ENCODE measurements around the gene ADGRD1.

Gene ADGRD1

DNA sequence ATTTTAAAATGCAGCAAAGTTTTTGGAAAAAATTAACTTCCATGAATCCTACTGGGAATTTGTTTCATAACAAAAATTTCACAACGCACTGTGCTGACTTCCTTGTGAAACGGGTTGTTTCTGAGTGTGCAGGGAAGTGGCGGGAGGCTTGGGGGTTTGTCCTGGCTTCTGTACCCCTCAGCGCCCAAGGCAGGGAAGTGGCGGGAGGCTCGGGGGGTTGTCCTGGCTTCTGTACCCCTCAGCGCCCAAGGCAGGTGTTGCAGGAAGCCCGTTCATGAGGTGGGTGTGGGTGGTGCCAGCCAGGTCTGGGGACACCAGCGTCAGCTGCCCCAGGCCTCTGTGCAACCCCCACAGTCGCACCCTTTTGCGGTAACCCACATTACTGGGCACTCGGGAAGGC is 25.1 kb downstream of the ADGRD1 start:
- TF ChIP-seq ZNF274 (IDR thresholded peaks at IDR 0.05; ENCODE audit: low read depth, low read length), result no peak
- H3K4me3 ChIP-seq (ENCODE audit: low read length), result no peak overlapping the region

- H3K4me3 ChIP-seq (ENCODE audit: low read length), result no peak overlapping the region
Observed at GRCh38 chr12:130981074-130981742, 27.5 kb downstream of the ADGRD1 start.

GRCh38 chr12:130981911-130982310 is 28.2 kb downstream of the ADGRD1 start:
- H3K4me3 ChIP-seq (ENCODE audit: low read length), result no peak overlapping the region
- TF ChIP-seq ZNF274 (IDR thresholded peaks at IDR 0.05; ENCODE audit: low read depth, low read length), result no peak

More at GRCh38 chr12:130981074-130981742, 27.5 kb downstream of the ADGRD1 start:
- no peak for TF ChIP-seq ZNF274 (IDR thresholded peaks at IDR 0.05; ENCODE audit: low read depth, low read length)

DNA sequence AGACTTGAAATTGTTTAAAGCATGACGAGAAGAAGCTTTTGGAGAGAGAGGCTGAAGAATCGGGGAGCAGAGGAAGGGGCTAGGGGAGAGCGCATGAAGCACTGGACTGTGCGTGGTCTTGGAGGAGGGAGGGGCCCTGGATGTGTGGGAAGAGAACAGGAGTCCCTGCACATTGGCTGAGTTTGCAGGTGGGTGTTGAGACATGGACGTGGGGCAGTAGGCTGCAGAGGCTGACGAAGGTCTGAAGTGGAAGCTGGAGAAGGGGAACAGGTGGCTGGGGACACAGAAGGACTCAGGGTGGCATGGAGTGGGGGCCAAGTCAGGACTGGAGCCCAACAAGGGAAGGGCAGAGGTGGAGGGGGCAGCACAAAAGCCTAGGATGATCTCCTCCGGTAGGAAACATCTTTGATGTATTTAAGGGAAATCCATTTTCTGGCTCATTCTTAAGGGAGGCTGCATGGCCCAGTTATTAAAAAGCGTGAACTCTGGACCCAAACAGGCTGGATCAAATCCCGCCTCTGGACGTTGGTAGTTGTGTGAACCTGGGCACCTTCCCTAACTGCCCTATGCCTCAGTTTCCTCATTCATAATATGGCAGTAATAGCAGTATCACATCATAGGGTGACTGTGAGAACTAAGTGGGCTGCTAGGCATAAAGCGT is 29.0 kb downstream of the ADGRD1 start:
- no peak for TF ChIP-seq ZNF274 (IDR thresholded peaks at IDR 0.05; ENCODE audit: low read depth, low read length)

DNA sequence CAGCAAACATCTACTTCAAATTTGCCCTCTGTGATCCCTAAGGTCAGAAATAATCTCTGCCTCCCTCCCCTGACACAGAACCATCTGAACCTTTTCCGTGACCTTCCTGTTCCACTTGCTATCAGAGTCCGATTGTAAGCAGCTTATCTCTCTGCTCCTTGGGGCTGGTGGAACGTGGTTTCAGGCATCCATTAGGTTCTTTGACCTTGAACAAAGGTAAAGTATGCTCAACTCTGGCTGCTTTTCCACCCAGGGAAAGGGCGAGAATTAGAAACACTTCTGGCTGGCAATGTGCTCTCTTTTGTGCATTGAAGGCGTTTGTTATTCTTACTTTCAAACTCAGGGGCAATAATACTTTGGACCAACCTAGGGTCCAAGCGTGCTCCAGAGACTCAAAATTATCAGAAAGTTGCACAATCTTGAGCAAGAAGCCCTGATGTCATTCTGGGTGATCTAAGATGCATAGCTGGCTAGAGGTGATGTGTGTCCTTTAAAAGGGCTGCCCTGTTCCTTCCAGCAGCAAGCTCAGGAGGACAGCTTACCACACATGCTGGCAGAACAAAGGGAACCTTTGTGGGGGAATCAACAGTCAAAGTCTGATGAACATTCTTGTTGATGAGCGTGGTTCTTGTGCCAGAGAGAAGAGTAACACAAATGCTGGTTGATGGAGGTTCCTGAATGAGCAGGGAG is 29.8 kb downstream of the ADGRD1 start:
- no peak for TF ChIP-seq ZNF274 (IDR thresholded peaks at IDR 0.05; ENCODE audit: low read depth, low read length)
- H3K4me3 ChIP-seq (ENCODE audit: low read length), result no peak overlapping the region

More for the DNA sequence above, 29.0 kb downstream of the ADGRD1 start:
- no peak overlapping the region for H3K4me3 ChIP-seq (ENCODE audit: low read length)

- TF ChIP-seq ZNF274 (IDR thresholded peaks at IDR 0.05; ENCODE audit: low read depth, low read length), result no peak
- no peak overlapping the region for H3K4me3 ChIP-seq (ENCODE audit: low read length)
Observed at GRCh38 chr12:130984183-130985058, 30.7 kb downstream of the ADGRD1 start.

GRCh38 chr12:130987151-130987931 is 33.6 kb downstream of the ADGRD1 start:
- TF ChIP-seq ZNF274 (IDR thresholded peaks at IDR 0.05; ENCODE audit: low read depth, low read length), result no peak
- no peak overlapping the region for H3K4me3 ChIP-seq (ENCODE audit: low read length)

- no peak for TF ChIP-seq ZNF274 (IDR thresholded peaks at IDR 0.05; ENCODE audit: low read depth, low read length)
- H3K4me3 ChIP-seq (ENCODE audit: low read length), result no peak overlapping the region
Observed at GRCh38 chr12:130988261-130988660, 34.6 kb downstream of the ADGRD1 start.

DNA sequence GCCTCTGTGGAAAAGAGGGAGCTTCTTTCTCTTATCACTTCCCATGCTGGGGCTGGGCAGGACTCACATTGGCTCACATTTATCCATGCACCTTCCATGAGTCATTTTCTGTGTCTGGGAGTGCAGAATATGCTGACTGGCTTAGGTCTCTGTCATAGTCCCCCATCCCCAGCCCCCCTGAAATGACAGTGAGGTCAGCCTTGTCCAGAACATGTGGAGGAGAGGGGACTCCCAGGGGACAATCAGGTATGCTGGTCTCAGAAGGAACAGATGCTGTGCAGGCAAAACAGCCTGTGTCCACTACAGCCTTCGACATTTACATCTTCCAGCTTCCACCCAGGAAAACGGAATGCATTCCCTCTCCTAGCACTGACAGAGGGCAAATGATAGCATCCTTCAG is 35.0 kb downstream of the ADGRD1 start:
- TF ChIP-seq ZNF274 (IDR thresholded peaks at IDR 0.05; ENCODE audit: low read depth, low read length), result no peak
- H3K4me3 ChIP-seq (ENCODE audit: low read length), result no peak overlapping the region

GRCh38 chr12:130989391-130989790 is 35.7 kb downstream of the ADGRD1 start:
- H3K4me3 ChIP-seq (ENCODE audit: low read length), result no peak overlapping the region
- TF ChIP-seq ZNF274 (IDR thresholded peaks at IDR 0.05; ENCODE audit: low read depth, low read length), result no peak

GRCh38 chr12:130990034-130990433 is 36.3 kb downstream of the ADGRD1 start:
- TF ChIP-seq ZNF274 (IDR thresholded peaks at IDR 0.05; ENCODE audit: low read depth, low read length), result no peak
- no peak overlapping the region for H3K4me3 ChIP-seq (ENCODE audit: low read length)

GRCh38 chr12:130992448-130992847 is 38.7 kb downstream of the ADGRD1 start:
- no peak for TF ChIP-seq ZNF274 (IDR thresholded peaks at IDR 0.05; ENCODE audit: low read depth, low read length)
- no peak overlapping the region for H3K4me3 ChIP-seq (ENCODE audit: low read length)

DNA sequence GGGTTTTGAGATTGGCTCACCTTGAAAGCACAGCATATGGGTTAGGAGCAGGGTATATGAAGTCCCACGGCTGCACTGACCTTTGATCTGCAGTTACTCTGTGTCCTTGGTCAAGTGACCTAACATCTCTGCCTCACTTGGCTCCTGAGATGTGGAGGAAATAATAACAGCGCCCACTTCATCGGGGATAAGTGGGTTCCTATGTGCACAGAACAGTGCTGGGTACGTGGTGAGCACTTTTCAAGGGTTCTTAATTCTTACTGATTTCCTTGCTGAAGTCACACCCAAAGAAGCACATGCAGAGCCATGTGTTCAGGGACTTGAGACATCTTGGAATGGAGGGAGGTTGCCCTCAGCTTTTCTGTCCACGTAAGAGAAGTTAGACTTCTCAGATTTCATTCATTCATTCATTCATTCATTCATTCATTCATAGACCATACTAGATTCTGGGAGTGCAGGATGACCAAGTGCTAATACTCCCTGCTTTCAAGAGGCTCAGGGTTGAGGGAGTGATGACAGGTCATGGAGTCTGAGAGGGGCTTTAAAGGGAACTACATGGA is 39.4 kb downstream of the ADGRD1 start:
- no peak for TF ChIP-seq ZNF274 (IDR thresholded peaks at IDR 0.05; ENCODE audit: low read depth, low read length)
- H3K4me3 ChIP-seq (ENCODE audit: low read length), result no peak overlapping the region
